ENCODE results near the gene MRPL27.
A peak's percentile ranks its signal among the peaks of the same experiment; 100 is the strongest.

Gene MRPL27

DNA sequence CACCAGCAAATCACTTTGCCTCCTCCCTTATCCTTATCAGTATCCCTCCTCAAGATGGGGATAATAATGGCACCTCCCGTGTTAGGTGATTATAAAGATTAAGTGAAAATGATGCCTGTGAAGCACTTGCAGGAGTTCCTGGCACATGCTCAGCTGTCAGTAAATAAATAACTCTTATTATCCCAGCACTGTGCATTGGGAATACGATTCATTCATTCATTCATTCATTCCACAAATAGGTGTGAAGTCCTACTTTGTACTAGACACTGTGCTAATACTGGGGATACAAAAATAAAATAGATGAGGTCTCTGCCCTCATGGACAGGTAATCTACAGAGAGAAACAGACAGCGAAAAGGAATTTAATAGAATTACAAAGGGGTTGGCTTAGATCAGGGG is 25.1 kb downstream of the MRPL27 start:
- Histone ChIP-seq H3K27me3 (ENCODE audit: insufficient read depth, low read depth) (no peaks in the 10 kb centered on the region), H4K20me1 (ENCODE audit: insufficient read depth) (no peaks in the 10 kb centered on the region), H3K79me2 (ENCODE audit: insufficient read depth, low read depth) (peaks cover 21% of the 10 kb centered on the region; the same call in 1 of the 2 replicates), H3K9ac (no peak overlapping the region), H3K4me1 (ENCODE audit: low read depth, poor library complexity, severe bottlenecking) (peaks cover 7% of the 10 kb centered on the region), H3K4me2 (no peak overlapping the region), H3K27ac (no peak overlapping the region), H2AFZ (ENCODE audit: low read depth) (no peak overlapping the region), H3K4me3 (IDR thresholded peaks at IDR 0.05; ENCODE audit: insufficient read depth, low read depth, low read length) (no peak overlapping the region), H3K36me3 (ENCODE audit: insufficient read depth) (no peaks in the 10 kb centered on the region)
- TF ChIP-seq, protein P1, sequence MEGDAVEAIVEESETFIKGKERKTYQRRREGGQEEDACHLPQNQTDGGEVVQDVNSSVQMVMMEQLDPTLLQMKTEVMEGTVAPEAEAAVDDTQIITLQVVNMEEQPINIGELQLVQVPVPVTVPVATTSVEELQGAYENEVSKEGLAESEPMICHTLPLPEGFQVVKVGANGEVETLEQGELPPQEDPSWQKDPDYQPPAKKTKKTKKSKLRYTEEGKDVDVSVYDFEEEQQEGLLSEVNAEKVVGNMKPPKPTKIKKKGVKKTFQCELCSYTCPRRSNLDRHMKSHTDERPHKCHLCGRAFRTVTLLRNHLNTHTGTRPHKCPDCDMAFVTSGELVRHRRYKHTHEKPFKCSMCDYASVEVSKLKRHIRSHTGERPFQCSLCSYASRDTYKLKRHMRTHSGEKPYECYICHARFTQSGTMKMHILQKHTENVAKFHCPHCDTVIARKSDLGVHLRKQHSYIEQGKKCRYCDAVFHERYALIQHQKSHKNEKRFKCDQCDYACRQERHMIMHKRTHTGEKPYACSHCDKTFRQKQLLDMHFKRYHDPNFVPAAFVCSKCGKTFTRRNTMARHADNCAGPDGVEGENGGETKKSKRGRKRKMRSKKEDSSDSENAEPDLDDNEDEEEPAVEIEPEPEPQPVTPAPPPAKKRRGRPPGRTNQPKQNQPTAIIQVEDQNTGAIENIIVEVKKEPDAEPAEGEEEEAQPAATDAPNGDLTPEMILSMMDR (conservative IDR thresholded peaks at IDR 0.05; ENCODE audit: low read depth, low read length), result no peak

GRCh38 chr17:50347117-50347893 is 25.7 kb downstream of the MRPL27 start:
- H2AFZ ChIP-seq (ENCODE audit: low read depth), result no peak overlapping the region
- H3K36me3 ChIP-seq (ENCODE audit: insufficient read depth), result no peaks in the 10 kb centered on the region
- H3K79me2 ChIP-seq (ENCODE audit: insufficient read depth, low read depth), result peaks cover 21% of the 10 kb centered on the region; the same call in 1 of the 2 replicates
- H3K4me3 ChIP-seq (IDR thresholded peaks at IDR 0.05; ENCODE audit: insufficient read depth, low read depth, low read length), result no peak overlapping the region
- H3K9ac ChIP-seq, result peak overlapping the region; percentile 87; the same call in 1 of the 2 replicates
- H4K20me1 ChIP-seq (ENCODE audit: insufficient read depth), result no peaks in the 10 kb centered on the region
- H3K4me1 ChIP-seq (ENCODE audit: low read depth, poor library complexity, severe bottlenecking), result peaks cover 7% of the 10 kb centered on the region
- H3K27me3 ChIP-seq (ENCODE audit: insufficient read depth, low read depth), result no peaks in the 10 kb centered on the region
- peak overlapping the region; percentile 93 for H3K4me2 ChIP-seq
- no peak overlapping the region for H3K27ac ChIP-seq
- TF ChIP-seq, protein P1 (conservative IDR thresholded peaks at IDR 0.05; ENCODE audit: low read depth, low read length), result no peak

DNA sequence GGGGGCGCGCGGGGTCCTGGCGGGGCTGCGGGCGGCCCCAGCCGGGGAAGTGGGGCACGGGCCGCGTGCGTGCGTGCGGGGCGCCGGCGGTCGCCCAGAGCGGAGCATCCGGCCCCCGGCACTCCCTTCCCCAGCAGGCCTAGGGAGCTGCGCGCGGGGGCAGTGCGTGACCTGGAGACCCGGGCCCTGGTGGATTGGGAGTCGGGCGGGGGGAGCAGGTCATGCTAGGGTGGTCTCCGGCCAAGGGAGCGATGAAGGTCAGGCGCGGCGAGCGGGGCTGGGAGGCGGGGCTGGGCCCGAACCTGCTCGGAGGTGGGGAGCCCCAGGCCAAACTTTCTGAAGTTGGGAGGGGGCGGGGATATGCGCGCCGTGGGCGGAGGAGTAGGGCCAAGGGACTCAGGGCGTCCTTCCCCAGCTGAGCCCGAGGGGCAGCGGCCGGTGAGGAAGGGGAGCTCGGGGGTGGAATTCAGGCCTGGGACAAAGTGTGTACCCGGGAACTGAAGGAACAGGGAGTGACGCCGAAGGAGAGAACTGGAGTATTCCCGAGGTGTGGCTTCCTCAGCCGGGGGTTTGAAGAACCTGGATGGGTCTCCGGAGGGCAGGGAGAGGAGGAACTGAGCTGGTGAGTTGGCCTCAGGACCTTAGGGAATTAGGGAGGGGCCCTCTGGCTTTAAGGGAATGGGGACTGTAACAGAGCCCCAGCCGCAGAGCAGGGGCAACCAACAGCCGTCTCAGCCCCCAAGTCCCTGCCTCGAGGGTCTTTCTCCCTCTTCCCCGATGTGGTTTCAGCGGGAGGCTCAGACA is 26.5 kb downstream of the MRPL27 start:
- Histone ChIP-seq H3K4me2 (peak overlapping the region; percentile 93), H3K79me2 (ENCODE audit: insufficient read depth, low read depth) (peaks cover 21% of the 10 kb centered on the region; the same call in 1 of the 2 replicates), H3K4me1 (ENCODE audit: low read depth, poor library complexity, severe bottlenecking) (peaks cover 7% of the 10 kb centered on the region), H3K36me3 (ENCODE audit: insufficient read depth) (no peaks in the 10 kb centered on the region), H3K4me3 (IDR thresholded peaks at IDR 0.05; ENCODE audit: insufficient read depth, low read depth, low read length) (no peak overlapping the region), H2AFZ (ENCODE audit: low read depth) (peak overlapping the region; percentile 72), H3K27ac (no peak overlapping the region), H3K9ac (peak overlapping the region; percentile 87), H4K20me1 (ENCODE audit: insufficient read depth) (no peaks in the 10 kb centered on the region), H3K27me3 (ENCODE audit: insufficient read depth, low read depth) (no peaks in the 10 kb centered on the region)
- TF ChIP-seq, protein P1 (conservative IDR thresholded peaks at IDR 0.05; ENCODE audit: low read depth, low read length), result no peak

- Histone ChIP-seq H3K79me2 (ENCODE audit: insufficient read depth, low read depth) (peaks cover 21% of the 10 kb centered on the region; the same call in 1 of the 2 replicates), H3K4me3 (IDR thresholded peaks at IDR 0.05; ENCODE audit: insufficient read depth, low read depth, low read length) (no peak within 1 kb of the TSS), H3K27me3 (ENCODE audit: insufficient read depth, low read depth) (no peaks in the 10 kb centered on the region), H4K20me1 (ENCODE audit: insufficient read depth) (no peaks in the 10 kb centered on the region), H3K27ac (no peak within 1 kb of the TSS), H3K4me2 (peak within 1 kb of the TSS; percentile 93), H3K4me1 (ENCODE audit: low read depth, poor library complexity, severe bottlenecking) (peaks cover 7% of the 10 kb centered on the region), H3K9ac (peak within 1 kb of the TSS; percentile 87), H2AFZ (ENCODE audit: low read depth) (peak within 1 kb of the TSS; percentile 96), H3K36me3 (ENCODE audit: insufficient read depth) (no peaks in the 10 kb centered on the region)
- TF ChIP-seq, protein P1 (conservative IDR thresholded peaks at IDR 0.05; ENCODE audit: low read depth, low read length), result no peak
Measured at GRCh38 chr17:50345432-50346312, 27.3 kb downstream of the MRPL27 start, which contains the start of gene XYLT2. Gene XYLT2 (plus strand): TSS chr17:50346126. CDS start chr17:50346141, 15 bp downstream.

All from KMS-11 (cell line).